ENCODE measurements around the gene FAT2. TPM values are rescaled to one million over a fixed set of nuclear protein-coding genes. Genes with fewer than 3 reads are reported as not detected.

Gene FAT2
- total RNA-seq, 2 experiments from 2014 or later = not detected

DNA sequence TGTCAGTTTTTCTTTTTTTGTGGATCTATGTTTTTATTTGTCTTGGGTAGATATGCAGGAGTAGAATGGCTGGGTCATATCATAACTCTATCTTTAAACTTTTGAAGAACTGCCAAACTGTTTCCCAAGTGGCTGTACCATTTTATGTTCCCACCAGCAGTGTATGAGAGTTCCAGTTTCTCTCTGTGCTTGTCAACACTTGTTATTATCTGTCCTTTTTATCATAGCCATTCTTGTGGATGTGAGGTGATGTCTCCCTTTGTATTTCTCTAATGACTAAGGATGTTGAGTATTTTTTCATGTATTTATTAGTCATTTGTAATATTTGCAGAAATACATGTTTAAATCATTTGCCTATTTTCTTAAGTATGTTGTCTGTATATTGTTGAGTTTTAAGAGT lies 17.4 kb upstream of the FAT2 start:
- POLR2A ChIA-PET = no interaction called here
- Mint-ChIP-seq H3K4me3 (no peak overlapping the region), H3K27me3 (ENCODE audit: low read depth) (peaks cover 29% of the 10 kb centered on the region), H3K9me3 (ENCODE audit: insufficient read depth) (no peaks in the 10 kb centered on the region), H3K27ac (no peak overlapping the region), H3K36me3 (ENCODE audit: low read depth) (no peaks in the 10 kb centered on the region), H3K4me1 (ENCODE audit: low read depth) (peaks cover 11% of the 10 kb centered on the region)
- DNase-seq = no peak
- ATAC-seq = no peak
- CTCF ChIA-PET = interaction anchor here (1.5 kb wide), 1 partner anchor 43 kb away, joined by 5 read pairs; no protein-coding TSS in a partner anchor

DNA sequence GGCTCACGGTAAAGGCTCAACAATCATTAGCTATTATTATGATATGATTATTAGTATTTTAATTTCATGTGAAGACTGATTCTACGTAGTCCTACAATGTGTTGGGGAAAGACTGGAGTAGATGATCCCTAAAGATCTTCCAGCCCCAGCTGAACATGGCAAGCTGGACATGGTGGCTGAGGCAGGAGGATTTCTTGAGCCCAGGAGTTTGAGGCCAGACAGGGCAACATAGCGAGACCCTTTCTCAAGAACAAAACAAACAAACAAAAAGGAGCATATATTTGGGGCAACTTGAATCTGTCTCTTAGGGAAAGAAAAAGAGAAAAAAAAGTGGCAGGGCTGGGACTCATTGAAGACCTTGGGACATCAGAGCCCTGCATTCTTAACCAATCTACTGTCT lies 16.2 kb upstream of the FAT2 start:
- no peak for DNase-seq
- Mint-ChIP-seq H3K4me1 (ENCODE audit: low read depth) (no peaks in the 10 kb centered on the region), H3K4me3 (no peak overlapping the region), H3K27me3 (ENCODE audit: low read depth) (peaks cover 27% of the 10 kb centered on the region), H3K36me3 (ENCODE audit: low read depth) (no peaks in the 10 kb centered on the region), H3K9me3 (ENCODE audit: insufficient read depth) (no peaks in the 10 kb centered on the region), H3K27ac (no peak overlapping the region)
- no peak for ATAC-seq
- ChIA-PET POLR2A (no interaction called here), CTCF (no interaction called here)

DNA sequence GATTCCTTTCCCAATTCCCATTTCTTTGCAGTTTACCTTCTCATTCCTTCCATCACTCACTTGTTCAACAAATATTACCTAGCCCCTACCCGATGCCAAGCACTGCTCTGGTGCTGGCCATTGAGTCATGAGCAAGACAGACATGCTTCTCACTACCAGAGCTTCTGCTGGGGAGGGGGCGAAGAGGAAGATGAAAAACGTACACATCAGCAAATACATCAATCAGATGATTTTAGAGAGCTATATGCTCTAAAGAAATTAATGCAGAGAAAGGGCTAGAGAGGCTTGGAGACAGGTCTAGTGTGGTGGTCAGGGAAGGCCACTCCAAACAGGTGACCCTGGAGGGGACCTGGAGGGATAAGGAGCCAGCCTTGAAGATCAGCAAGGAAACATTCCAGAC lies 14.4 kb upstream of the FAT2 start:
- Mint-ChIP-seq H3K4me1 (ENCODE audit: low read depth) (no peaks in the 10 kb centered on the region), H3K27me3 (ENCODE audit: low read depth) (peaks cover 29% of the 10 kb centered on the region), H3K27ac (no peak overlapping the region), H3K9me3 (ENCODE audit: insufficient read depth) (no peaks in the 10 kb centered on the region), H3K36me3 (ENCODE audit: low read depth) (no peaks in the 10 kb centered on the region), H3K4me3 (no peak overlapping the region)
- ChIA-PET CTCF (no interaction called here), POLR2A (no interaction called here)
- no peak for ATAC-seq
- DNase-seq = no peak

DNA sequence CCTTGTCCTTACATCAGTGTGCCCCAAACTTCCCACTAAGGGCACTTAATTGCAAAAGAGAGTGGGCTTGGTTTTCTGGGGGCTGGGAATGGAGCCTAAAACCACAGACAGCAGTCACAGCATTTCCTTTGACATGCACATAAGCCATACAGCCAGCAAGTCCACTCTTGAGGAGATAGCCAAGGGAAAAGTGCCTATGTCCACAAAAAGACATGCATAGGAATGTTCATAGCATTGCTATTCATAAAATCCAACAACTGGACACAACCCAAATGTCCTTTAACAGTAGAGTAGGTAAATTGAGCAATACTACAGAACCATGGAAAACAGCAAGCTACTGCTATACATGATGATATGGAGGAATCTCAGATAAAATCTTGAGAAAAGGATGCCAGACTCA lies 11.7 kb upstream of the FAT2 start:
- H3K4me1 Mint-ChIP-seq (ENCODE audit: low read depth) = no peaks in the 10 kb centered on the region
- H3K9me3 Mint-ChIP-seq (ENCODE audit: insufficient read depth) = no peaks in the 10 kb centered on the region
- ATAC-seq (no peak), DNase-seq (no peak)
- ChIA-PET POLR2A (no interaction called here), CTCF (no interaction called here)
- H3K36me3 Mint-ChIP-seq (ENCODE audit: low read depth) = no peaks in the 10 kb centered on the region
- peaks cover 24% of the 10 kb centered on the region for H3K27me3 Mint-ChIP-seq (ENCODE audit: low read depth)
- H3K4me3 Mint-ChIP-seq = no peak overlapping the region
- no peak overlapping the region for H3K27ac Mint-ChIP-seq

DNA sequence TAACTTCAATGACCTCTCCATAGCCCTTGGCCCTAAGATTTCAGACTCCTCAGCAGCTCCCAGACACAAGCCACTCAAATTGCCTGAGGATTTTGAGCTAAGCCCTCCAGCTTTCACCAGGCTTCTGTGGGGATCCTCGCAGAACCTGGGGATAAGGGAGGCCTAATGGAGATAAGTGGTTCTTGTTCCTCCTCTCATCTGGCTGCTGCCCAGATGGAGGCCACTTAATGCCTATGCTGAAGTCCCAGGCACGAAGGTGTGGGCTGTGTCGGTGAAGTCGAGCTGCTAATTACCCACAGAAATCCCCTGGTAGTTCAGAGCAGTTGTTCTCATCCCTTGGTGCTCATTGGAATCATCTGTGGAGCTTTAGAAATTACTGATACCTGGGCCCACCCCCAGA lies 10.3 kb upstream of the FAT2 start:
- ATAC-seq (no peak), DNase-seq (no peak)
- Mint-ChIP-seq H3K36me3 (ENCODE audit: low read depth) (no peaks in the 10 kb centered on the region), H3K27ac (no peak overlapping the region), H3K4me3 (no peak overlapping the region), H3K27me3 (ENCODE audit: low read depth) (peaks cover 23% of the 10 kb centered on the region), H3K9me3 (ENCODE audit: insufficient read depth) (no peaks in the 10 kb centered on the region), H3K4me1 (ENCODE audit: low read depth) (no peaks in the 10 kb centered on the region)
- ChIA-PET POLR2A (no interaction called here), CTCF (no interaction called here)

DNA sequence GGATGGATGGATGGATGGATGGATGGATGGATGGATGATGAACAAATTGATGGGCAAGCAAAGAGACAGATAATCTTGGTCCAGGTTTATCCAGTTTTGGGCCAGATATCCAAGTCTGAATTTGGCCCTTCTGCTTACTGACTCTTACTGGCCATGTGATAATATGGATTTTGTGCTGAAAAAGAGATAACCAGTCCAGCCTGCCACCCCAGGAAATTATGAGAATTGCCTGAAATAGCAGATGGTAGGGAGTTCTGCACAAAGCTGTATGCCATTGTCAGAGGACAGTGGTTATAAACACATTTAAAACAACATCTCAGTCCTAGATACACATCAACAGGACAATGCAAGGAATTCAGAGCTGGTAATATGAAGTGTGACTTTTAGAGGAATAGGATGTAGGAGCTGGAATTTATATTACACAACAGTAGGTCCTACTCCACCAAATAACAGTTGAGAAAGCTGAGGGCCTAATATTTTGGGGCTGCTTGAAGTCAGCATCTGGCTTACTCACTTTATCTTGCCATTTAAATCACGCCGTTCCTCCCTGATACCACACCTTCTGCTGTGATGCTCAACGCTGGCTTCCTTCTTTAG lies 9.0 kb upstream of the FAT2 start:
- Mint-ChIP-seq H3K4me3 (no peak overlapping the region), H3K4me1 (ENCODE audit: low read depth) (no peaks in the 10 kb centered on the region), H3K36me3 (ENCODE audit: low read depth) (no peaks in the 10 kb centered on the region), H3K27ac (no peak overlapping the region), H3K9me3 (ENCODE audit: insufficient read depth) (no peaks in the 10 kb centered on the region), H3K27me3 (ENCODE audit: low read depth) (peaks cover 13% of the 10 kb centered on the region)
- no peak for DNase-seq
- ChIA-PET CTCF (interaction anchor here (0.9 kb wide), 1 partner anchor 51 kb away, joined by 3 read pairs; no protein-coding TSS in a partner anchor), POLR2A (no interaction called here)
- ATAC-seq = no peak

DNA sequence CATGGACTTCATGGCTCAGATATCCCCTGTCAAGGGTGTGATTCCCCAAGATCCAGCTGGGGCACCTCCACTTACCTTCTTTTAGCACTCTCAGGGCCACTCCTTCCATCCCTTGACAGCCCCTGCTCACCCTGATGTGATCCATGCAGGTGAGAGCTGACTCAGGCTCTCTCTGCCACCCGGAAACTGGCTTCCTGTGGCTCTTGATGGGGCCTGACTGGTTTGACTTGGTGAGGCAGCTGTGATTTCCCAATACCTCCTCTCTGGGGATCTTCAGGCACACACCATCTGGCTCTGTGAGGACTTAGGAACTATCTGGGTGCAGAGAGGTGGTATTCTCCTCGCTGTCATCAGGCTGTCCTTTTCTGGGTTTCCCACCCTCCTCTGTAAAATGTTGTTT lies 7.9 kb upstream of the FAT2 start:
- Mint-ChIP-seq H3K27ac (no peak overlapping the region), H3K4me1 (ENCODE audit: low read depth) (no peaks in the 10 kb centered on the region), H3K4me3 (no peak overlapping the region), H3K36me3 (ENCODE audit: low read depth) (no peaks in the 10 kb centered on the region), H3K9me3 (ENCODE audit: insufficient read depth) (no peaks in the 10 kb centered on the region), H3K27me3 (ENCODE audit: low read depth) (peaks cover 11% of the 10 kb centered on the region)
- DNase-seq (no peak), ATAC-seq (no peak)
- ChIA-PET POLR2A (no interaction called here), CTCF (no interaction called here)

DNA sequence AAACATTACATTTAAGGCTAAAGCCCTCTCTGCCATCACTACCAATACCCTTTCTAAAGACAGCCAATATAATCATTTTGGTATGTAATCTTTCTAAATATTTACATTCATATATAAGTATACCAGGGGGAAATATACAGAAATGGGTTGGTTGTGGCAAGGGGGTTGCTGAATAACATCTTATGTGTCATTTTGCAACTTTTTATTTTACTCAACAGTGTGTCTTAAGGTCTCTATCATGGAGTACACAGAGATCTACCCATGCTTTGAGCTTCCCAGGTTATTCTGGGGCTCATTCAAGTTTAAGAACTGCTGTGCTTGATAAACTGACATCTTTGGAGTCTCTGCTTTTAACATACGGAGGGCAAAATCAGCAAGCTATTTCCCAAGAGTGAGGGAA lies 7.4 kb upstream of the FAT2 start:
- no peak overlapping the region for H3K27ac Mint-ChIP-seq
- H3K27me3 Mint-ChIP-seq (ENCODE audit: low read depth) = peaks cover 9% of the 10 kb centered on the region
- no peak for DNase-seq
- ChIA-PET CTCF (no interaction called here), POLR2A (no interaction called here)
- no peaks in the 10 kb centered on the region for H3K9me3 Mint-ChIP-seq (ENCODE audit: insufficient read depth)
- no peak for ATAC-seq
- no peaks in the 10 kb centered on the region for H3K36me3 Mint-ChIP-seq (ENCODE audit: low read depth)
- no peak overlapping the region for H3K4me3 Mint-ChIP-seq
- no peaks in the 10 kb centered on the region for H3K4me1 Mint-ChIP-seq (ENCODE audit: low read depth)

DNA sequence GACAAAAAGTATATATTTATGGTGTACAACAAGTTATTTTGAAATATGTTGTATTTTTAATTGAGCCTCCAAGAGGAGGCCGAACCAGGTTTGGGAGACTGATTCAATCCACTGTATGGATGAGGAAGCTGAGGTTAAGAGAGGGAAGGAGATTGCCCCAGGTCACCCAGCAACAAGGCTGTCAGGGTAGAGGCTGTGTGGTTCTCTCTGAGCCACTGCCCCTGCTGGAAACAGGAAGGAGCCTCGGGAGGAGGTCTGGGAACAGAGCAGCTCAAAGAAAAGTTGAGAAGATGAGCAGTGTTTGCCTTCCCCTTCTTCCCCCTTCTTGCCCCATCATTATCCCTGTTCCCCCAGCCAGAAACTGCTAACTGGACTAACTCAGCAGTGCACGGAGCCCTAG lies 6.6 kb upstream of the FAT2 start:
- Mint-ChIP-seq H3K27me3 (ENCODE audit: low read depth) (peaks cover 9% of the 10 kb centered on the region), H3K4me1 (ENCODE audit: low read depth) (no peaks in the 10 kb centered on the region), H3K27ac (no peak overlapping the region), H3K36me3 (ENCODE audit: low read depth) (no peaks in the 10 kb centered on the region), H3K9me3 (ENCODE audit: insufficient read depth) (no peaks in the 10 kb centered on the region), H3K4me3 (no peak overlapping the region)
- ATAC-seq (no peak), DNase-seq (no peak)
- POLR2A ChIA-PET = no interaction called here
- CTCF ChIA-PET = no interaction called here

DNA sequence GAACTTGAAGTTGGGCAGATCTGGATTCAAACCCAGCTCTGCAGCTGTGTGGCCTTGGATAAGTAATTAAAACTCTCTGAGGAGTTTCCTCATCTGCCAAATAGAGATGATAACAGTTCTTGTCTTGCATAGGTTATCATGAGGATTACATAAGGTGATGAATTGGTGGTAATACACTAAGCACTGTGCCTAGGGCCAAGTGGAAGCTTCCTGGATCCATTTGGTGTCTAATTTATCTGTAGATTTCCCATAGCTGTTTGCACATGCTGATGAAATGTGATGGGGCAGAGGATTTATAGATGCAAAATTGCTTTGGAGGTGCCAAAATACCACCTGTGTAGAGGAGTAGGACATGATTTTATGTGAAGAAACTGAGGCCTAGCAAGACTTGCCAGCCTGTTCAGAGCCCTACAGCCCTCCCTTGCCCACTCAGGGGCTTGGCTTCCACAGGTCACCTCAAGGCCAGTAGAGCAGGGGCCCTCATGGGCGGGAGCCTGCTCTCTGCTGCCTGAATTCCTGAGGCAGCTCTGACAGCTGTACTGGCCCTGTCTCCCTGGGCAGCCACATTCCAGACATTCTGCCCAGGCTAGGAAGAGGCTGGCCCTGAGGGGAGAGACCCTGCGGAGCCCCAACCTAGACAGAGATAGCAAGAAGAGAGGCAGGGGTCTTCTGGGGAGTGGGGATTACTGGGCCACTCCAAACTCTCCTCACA lies 5.9 kb upstream of the FAT2 start:
- CTCF ChIA-PET = no interaction called here
- Mint-ChIP-seq H3K36me3 (ENCODE audit: low read depth) (no peaks in the 10 kb centered on the region), H3K4me3 (no peak overlapping the region), H3K27me3 (ENCODE audit: low read depth) (peaks cover 8% of the 10 kb centered on the region), H3K4me1 (ENCODE audit: low read depth) (no peaks in the 10 kb centered on the region), H3K9me3 (ENCODE audit: insufficient read depth) (no peaks in the 10 kb centered on the region), H3K27ac (no peak overlapping the region)
- DNase-seq (no peak), ATAC-seq (no peak)
- POLR2A ChIA-PET = no interaction called here

DNA sequence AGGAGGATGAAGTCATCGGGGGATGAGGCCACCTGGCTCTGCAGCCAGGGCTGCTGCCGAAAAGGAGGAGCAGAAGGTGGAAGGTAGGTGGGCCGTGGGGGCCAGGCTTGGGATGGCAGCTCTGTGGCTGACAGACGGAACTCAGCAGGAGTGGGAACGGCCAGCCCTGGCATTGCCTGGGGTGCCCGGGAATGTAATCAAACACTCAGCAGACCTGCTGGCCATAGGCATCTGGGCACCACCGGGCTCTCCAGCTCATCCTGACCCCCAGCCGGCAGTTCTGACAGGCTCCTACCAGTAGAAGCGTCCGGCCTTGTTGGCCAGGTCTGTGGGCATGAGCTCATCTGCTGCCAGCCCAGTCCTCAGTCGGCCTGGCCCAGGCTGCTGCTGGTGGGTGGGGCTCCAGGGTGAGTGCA lies 4.3 kb upstream of the FAT2 start:
- Mint-ChIP-seq H3K4me1 (ENCODE audit: low read depth) (no peaks in the 10 kb centered on the region), H3K9me3 (ENCODE audit: insufficient read depth) (no peaks in the 10 kb centered on the region), H3K27me3 (ENCODE audit: low read depth) (peaks cover 5% of the 10 kb centered on the region), H3K4me3 (no peak overlapping the region), H3K36me3 (ENCODE audit: low read depth) (no peaks in the 10 kb centered on the region), H3K27ac (no peak overlapping the region)
- DNase-seq (no peak), ATAC-seq (no peak)
- POLR2A ChIA-PET = no interaction called here
- CTCF ChIA-PET = interaction anchor here (0.8 kb wide), 1 partner anchor 66 kb away, joined by 3 read pairs; no protein-coding TSS in a partner anchor

DNA sequence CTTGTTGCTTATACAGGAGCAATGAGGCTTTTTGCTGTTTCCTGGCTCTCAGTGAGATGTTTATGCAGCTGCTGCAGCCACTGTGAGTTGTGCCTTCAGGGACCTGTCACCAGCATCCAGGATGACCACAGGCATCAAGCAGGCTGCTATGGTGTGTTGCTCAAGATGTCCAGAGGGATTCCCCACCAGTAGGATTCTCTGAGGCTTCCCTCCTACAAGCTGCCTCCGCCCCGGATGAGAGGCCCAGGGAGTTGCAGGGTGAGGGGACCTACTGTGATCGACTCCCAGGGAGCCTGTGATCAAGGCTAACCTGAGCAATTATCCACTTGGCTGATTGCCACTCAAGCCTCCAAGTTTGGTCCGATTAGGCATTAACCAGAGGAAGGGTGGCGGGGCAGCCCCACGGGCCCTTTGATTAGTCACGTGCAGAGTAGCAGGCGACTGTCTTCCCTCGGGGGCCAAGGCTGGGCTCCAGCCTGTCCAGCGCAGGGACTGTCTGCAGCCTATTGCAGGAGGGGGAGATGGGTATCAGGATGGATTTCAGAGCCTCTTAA lies 1.8 kb upstream of the FAT2 start:
- H3K4me3 Mint-ChIP-seq = no peak overlapping the region
- POLR2A ChIA-PET = no interaction called here
- DNase-seq (no peak), ATAC-seq (no peak)
- no peaks in the 10 kb centered on the region for H3K9me3 Mint-ChIP-seq (ENCODE audit: insufficient read depth)
- no peaks in the 10 kb centered on the region for H3K36me3 Mint-ChIP-seq (ENCODE audit: low read depth)
- CTCF ChIA-PET = interaction anchor here (1.2 kb wide), 1 partner anchor 59 kb away, joined by 3 read pairs; no protein-coding TSS in a partner anchor
- H3K27me3 Mint-ChIP-seq (ENCODE audit: low read depth) = no peaks in the 10 kb centered on the region
- no peak overlapping the region for H3K27ac Mint-ChIP-seq
- no peaks in the 10 kb centered on the region for H3K4me1 Mint-ChIP-seq (ENCODE audit: low read depth)
